CD4-positive, alpha-beta T cell treated with Interleukin-4 for 4 hours (primary cell): ENCODE data around the gene ACTL9.
"Not testable (repeated sequence)": the region's sequence is repeated elsewhere in the genome, so short reads cannot be mapped to it uniquely, and the experiment has no call there.

Experiments
- DNase-seq: peaks from one replicate; pipeline ENCODE4 v3.0.0-alpha.2; 2020

ACTL9 gene, protein sequence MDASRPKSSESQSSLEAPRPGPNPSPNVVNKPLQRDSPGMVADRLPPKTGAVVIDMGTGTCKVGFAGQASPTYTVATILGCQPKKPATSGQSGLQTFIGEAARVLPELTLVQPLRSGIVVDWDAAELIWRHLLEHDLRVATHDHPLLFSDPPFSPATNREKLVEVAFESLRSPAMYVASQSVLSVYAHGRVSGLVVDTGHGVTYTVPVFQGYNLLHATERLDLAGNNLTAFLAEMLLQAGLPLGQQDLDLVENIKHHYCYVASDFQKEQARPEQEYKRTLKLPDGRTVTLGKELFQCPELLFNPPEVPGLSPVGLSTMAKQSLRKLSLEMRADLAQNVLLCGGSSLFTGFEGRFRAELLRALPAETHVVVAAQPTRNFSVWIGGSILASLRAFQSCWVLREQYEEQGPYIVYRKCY

DNA sequence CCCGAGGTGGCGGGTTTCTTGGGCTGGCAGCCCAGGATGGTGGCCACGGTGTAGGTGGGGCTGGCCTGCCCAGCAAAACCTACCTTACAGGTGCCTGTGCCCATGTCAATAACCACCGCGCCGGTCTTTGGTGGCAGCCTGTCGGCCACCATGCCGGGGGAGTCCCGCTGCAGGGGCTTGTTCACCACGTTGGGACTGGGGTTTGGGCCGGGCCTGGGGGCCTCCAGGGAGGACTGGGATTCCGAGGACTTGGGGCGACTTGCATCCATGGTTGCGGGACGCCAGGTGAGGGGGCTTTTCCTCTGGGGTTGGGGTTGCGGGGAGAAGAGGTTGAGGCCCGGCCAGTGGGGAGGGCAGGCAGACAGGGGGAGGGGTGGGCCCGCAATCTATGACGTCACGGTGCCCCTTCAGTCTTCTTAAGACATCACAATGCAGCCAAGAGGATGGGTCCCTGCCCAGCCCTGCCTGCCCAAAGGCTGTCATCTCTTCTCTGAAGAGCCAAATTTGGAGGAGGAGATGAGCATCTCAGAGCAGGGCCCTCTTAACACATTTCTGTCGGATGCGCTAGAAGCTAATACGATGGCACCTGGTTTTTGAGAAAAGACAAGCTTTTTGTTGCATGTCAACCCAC, at the start of gene ACTL9:
TSS of gene ACTL9 (minus strand) at position 363 of the 631 bp plus-strand sequence. CDS start at position 269, 94 bp downstream.
- DNase-seq: no peak

DNA sequence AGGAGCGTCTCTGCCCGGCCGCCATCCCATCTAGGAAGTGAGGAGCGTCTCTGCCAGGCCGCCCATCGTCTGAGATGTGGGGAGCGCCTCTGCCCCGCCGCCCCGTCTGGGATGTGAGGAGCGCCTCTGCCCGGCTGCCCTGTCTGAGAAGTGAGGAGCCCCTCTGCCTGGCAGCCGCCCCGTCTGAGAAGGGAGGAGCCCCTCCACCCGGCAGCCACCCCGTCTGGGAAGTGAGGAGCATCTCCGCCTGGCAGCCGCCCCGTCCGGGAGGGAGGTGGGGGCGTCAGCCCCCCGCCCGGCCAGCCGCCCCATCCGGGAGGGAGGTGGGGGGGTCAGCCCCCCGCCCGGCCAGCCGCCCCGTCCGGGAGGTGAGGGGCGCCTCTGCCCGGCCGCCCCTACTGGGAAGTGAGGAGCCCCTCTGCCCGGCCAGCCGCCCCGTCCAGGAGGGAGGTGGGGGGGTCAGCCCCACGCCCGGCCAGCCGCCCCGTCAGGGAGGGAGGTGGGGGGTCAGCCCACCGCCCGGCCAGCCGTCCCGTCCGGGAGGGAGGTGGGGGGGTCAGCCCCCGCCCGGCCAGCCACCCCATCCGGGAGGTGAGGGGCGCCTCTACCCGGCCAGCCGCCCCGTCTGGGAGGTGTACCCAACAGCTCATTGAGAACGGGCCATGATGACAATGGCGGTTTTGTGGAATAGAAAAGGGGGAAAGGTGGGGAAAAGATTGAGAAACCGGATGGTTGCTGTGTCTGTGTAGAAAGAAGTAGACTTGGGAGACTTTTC, 40.9 kb upstream of the ACTL9 start:
- not testable (repeated sequence) for DNase-seq

GRCh38 chr19:8738377-8738776, 39.8 kb upstream of the ACTL9 start:
- no peak for DNase-seq

GRCh38 chr19:8731428-8732169, 33.0 kb upstream of the ACTL9 start:
- no peak for DNase-seq

DNA sequence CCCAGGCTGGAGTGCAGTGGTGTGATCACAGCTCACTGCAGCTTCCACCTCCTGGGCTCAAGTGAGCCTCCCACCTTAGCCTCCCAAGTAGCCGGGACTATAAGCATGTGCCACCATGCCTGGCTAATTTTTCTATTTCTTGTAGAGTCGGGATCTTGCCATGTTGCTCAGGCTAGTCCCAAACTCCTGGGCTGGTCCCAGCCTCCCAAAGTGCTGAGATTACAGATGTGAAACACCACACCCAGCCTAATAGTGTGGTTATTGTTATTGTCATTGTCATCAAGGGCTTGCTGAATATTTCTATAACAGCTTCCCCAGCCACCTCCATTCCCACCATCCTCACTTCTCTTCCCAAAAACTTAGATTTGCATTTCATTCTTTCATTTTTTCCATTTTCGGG, 25.7 kb upstream of the ACTL9 start:
- no peak for DNase-seq

DNA sequence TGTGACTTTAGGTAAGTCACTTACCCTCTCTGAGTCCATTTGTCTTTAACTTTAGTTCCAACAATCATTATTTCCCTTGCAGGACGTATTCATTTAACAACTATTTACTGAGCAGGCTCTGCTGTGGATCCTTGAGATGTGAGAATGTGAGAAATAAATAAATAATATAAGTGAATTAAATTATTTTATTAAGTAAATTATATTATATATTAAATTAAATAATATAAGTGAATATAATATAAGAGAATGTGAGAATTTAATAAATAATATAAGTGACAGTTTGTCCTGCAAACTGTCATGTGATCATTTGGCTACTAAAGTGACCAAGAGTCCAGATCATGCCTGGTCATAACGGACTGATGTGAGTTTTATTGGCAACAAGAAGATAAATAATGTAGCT, 23.4 kb upstream of the ACTL9 start:
- no peak for DNase-seq

GRCh38 chr19:8721334-8721733, 22.7 kb upstream of the ACTL9 start, which contains the start of gene OR2Z1:
TSS of gene OR2Z1 (plus strand) at chr19:8721634. CDS start at chr19:8731029, 9,395 bp downstream.
- no peak for DNase-seq

GRCh38 chr19:8710337-8710736, 11.7 kb upstream of the ACTL9 start:
- DNase-seq: not testable (repeated sequence)

- peak; percentile 43 for DNase-seq
These were observed 7.1 kb upstream of the ACTL9 start for GRCh38 chr19:8705742-8706141.

- DNase-seq: peak; percentile 38
These were observed 6.7 kb upstream of the ACTL9 start for GRCh38 chr19:8705304-8705703.

GRCh38 chr19:8703223-8703622, 4.6 kb upstream of the ACTL9 start:
- no peak for DNase-seq

- DNase-seq: peak; percentile 57
These were observed 3.8 kb upstream of the ACTL9 start for GRCh38 chr19:8702350-8702749.

- no peak for DNase-seq
These were observed 2.4 kb upstream of the ACTL9 start for GRCh38 chr19:8700956-8701355.

GRCh38 chr19:8699908-8700307, 1.3 kb upstream of the ACTL9 start:
- no peak for DNase-seq

DNA sequence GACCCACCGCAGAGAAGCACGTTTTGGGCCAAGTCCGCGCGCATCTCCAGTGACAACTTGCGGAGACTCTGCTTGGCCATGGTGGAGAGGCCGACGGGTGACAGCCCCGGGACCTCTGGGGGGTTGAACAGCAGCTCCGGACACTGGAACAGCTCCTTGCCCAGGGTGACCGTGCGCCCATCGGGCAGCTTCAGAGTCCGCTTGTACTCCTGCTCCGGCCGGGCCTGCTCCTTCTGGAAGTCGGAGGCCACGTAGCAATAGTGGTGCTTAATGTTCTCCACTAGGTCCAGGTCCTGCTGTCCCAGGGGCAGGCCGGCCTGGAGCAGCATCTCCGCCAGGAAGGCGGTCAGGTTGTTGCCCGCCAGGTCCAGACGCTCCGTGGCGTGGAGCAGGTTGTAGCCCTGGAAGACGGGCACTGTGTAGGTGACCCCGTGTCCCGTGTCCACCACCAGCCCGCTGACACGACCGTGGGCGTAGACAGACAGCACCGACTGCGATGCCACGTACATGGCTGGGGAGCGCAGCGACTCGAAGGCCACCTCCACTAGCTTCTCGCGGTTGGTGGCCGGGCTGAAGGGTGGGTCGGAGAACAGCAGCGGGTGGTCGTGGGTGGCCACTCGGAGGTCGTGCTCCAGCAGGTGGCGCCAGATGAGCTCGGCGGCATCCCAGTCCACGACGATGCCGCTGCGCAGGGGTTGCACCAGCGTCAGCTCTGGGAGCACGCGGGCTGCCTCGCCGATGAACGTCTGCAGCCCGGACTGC, 743 bp downstream of the ACTL9 start:
- no peak for DNase-seq

DNA sequence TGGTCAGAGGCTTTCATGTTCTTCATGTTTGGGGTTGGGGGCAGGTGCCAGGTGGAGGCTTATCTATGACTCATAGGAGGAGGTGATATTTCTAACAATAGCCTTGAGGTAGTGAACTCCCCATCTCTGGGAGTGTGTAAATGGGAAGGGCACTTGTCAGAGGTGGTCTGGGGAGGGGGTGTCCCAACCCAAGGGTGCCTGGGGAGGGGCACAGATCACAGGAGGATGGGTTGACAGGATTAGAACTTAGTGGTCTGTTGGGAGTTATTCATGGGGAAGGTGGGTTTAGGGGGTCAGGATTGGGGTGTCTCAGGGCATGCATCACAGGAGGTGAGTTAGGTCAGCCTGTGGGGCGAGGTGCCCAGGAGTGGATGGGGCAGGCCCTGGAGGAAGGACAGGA, 1.6 kb downstream of the ACTL9 start:
- no peak for DNase-seq

DNA sequence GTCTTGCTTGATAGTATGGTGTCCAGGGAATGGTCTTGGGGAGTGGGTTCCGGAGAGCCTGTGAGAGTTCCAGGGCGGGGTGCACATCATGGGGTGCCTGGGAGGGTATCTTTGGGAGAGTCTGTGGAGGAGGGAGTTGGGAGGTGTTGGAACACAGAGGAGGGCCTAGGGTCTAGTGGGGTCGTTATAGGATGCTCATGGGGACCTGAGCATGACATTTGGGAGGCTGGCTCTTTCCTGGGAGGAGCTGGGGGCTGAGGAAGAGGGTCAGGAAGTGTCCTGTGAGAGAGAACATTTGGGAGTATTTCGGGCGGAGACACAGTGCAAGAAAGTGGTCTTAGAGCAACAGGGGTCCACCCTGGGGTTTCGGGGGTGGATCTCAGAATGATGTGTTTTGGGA, 2.7 kb downstream of the ACTL9 start:
- DNase-seq: no peak

GRCh38 chr19:8695501-8695900, 3.1 kb downstream of the ACTL9 start:
- DNase-seq: no peak

GRCh38 chr19:8690753-8691539, 7.6 kb downstream of the ACTL9 start:
- no peak for DNase-seq

- DNase-seq: no peak
These were observed 9.7 kb downstream of the ACTL9 start for GRCh38 chr19:8688930-8689329.

GRCh38 chr19:8686549-8686948, 12.0 kb downstream of the ACTL9 start:
- DNase-seq: no peak
